GM19468 (cell line): ENCODE measurements around the gene SALL3.
"Not testable (repeated sequence)": the region's sequence is repeated elsewhere in the genome, so short reads cannot be mapped to it uniquely, and the experiment has no call there.

ENCODE experiments used
- ATAC-seq: cut with Tn5 transposase; IDR thresholded peaks from one replicate; pipeline ENCODE4 v1.9.1; 2021; ENCODE audit warnings: mild to moderate bottlenecking, moderate library complexity, moderate number of reproducible peaks; ENCODE audit not compliant: unreplicated experiment; ENCODE audit errors: extremely low read depth

The SALL3 gene

DNA sequence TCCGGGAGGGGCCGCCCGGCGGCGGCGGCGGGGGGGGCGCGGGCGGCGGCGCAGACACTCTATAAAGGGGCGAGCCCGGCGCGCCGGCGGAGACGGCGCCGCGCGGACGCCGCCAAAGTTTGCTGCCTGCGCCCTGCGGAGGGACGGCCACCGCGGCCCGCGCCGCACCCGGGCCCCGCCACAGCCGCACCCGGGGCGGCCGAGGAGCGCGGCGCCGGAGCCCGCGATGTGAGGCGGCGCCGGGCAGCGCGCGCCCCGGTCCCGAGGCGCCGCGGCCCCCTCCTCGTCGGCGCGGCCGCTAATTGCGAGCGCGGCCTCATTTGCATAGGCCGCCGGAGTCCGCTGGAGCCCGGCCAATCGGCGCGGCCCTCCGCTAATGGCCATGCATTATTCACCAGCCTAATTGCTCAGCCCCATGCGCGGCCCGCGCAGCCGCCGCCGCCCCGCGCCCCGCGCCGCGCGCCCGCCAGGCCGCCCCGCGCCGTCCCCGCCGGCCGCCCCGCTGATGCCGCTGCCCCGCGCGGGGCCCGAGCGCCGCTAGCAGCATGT is at the start of gene SALL3:
Gene SALL3 (plus strand): TSS at position 89 of the 549 bp plus-strand sequence. CDS start 457 bp downstream, at position 546.
- no peak for ATAC-seq

- ATAC-seq, result no peak
Measured at GRCh38 chr18:78932281-78932680, 47.3 kb upstream of the SALL3 start.

DNA sequence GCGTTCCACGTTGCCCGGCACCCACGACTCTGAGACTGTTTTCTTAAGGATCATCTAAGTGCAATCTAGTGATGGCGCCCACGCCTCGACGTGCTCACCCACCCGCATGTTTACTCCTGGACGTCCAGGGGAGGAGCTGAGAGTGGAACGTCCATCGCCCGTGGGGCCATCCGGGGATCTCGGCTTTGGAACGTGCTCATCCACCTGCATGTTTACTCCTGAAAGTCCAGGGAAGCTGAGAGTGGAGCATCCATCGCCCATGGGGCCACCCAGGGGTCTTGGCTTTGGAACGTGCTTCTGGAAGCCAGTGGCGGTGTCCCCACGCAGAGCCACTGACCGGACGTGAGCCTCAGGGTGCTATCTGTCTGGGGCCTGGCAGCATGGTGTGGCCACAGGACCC is 45.6 kb upstream of the SALL3 start:
- no peak for ATAC-seq

DNA sequence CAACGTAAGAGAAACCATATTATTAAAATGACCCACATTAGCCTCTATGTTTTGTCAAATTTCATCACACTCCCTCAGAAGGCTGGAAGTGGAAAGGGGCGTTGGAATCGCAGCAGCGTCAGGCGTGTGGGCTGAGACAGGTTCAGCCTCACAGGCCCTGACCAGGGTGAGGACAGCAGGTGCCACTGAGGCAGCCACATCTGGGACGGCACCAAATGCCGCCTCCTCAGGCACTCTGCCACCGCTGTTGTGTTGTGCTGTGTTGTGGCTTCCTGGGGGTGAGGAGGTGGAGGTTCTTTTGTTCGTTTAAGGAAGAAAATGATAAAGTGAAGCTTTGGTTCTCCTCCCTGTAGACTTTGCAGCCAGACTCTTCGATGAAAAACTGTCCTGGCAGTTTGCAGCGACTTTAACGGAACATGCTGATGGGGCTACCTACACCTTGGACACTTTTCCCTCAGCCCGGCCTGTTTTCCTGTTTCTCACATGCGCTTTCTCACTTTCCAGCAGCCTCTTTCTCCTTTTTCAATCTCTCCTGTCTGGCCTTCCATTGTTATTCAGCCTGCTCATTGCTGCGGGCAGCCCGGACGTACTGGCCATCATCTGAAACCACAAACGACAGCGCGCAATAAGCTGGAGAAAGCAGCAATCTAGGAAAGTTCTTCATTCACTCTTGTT is 44.9 kb upstream of the SALL3 start:
- no peak for ATAC-seq

GRCh38 chr18:78935406-78935805 is 44.2 kb upstream of the SALL3 start:
- ATAC-seq, result no peak

GRCh38 chr18:78936251-78937005 is 43.2 kb upstream of the SALL3 start:
- no peak for ATAC-seq

- no peak for ATAC-seq
Measured at GRCh38 chr18:78937166-78937565, 42.5 kb upstream of the SALL3 start.

DNA sequence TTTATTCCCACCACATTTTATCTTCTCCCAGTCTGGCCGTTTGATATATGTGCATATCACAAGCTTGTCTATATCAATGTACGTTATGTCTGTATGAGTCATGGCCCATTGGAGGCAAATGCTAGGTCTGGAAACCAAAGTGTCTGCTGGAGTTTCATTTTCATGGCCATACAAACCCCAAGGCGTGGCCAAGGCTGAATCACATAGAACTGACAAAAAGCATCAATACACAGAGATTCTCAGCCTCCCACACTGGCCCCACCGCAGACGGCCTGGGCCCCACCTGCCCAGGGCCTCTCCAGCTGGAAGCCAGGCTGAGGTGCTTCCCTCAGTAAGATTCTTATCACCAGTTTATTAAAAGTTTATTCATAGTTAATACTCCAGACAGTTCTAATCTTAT is 40.5 kb upstream of the SALL3 start:
- no peak for ATAC-seq

DNA sequence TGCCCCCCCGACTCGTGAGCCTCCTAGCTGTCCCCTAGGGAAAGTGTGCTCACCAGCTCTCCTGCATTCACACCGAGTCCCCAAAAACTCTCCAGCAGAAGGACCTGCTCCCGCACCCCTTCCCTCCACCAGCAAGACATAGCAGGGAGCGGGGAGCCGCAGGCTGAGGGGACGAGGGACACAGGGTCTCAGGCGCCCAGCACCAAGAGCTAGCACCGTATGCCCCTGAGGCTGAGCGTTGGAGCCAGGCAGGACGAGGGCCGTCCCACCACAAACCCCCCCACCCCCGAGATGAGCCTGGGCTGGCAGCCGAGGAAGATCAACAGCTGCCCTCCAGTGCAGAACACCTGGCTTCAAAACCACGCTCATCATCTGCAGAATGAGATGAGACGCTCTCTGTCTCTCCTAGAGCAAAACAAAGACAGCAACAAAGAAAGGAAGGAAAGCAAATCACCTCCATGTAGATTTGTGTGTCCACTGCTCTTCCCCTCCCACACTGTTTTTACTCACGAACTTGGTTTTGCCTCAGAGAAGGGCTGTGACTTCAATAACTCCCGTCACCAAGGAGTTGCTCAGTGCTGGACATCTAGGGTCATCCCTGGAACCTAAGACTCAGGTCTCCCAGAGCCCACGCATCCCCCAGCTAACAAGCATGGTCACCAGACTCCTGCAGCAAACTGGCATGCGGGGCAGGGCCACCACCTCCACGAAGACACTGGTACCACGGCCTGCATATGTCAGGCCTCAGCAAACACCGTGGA is 39.7 kb upstream of the SALL3 start:
- ATAC-seq, result no peak

DNA sequence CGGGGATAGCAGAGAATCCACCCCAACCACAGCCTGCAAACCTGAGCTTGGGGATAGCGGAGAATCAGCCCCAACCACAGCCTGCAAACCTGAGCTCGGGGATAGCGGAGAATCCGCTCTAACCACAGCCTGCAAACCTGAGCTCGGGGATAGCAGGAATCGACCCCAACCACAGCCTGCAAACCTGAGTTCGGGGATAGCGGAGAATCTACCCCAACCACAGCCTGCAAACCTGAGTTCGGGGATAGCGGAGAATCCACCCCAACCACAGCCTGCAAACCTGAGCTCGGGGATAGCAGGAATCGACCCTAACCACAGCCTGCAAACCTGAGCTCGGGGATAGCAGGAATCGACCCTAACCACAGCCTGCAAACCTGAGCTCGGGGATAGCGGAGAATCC is 37.4 kb upstream of the SALL3 start:
- ATAC-seq, result not testable (repeated sequence)

DNA sequence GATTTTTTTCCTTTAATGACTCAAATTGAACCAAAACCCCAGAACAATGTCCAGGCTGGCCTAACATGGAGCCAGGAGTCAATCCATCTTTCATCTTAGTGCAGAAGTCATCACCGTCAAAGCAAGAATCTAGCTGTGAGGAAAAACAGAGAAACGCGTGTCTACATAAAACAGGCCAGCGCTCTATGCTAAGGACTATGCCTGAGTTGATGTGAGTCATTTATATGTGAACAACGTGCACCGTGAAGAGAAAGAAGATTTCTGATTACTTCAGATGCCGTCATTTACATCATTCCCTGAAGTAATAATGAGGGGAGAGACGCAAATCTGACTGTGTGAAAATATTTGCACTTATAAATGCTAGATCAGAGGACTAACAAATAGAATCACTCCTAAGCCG is 34.0 kb upstream of the SALL3 start:
- no peak for ATAC-seq

DNA sequence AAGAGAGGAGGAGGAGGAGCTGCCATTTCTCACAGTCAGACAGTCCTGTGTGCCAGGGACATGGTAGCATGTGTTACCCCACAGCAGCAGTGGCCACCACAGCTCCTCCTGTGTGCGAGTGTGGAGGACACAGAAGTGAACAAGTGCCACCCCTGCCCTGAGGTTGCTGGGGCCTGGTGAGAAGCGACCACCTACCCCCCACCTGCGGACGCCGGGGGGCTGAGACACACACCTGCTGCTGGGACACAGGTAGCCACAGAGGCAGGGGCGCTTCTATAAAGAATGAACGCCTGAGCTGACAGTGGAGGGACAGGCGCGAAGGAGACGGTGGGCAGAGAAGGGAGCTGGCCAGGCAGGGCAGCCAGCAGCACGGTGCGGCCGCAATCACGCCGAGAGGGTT is 32.3 kb upstream of the SALL3 start:
- ATAC-seq, result no peak

DNA sequence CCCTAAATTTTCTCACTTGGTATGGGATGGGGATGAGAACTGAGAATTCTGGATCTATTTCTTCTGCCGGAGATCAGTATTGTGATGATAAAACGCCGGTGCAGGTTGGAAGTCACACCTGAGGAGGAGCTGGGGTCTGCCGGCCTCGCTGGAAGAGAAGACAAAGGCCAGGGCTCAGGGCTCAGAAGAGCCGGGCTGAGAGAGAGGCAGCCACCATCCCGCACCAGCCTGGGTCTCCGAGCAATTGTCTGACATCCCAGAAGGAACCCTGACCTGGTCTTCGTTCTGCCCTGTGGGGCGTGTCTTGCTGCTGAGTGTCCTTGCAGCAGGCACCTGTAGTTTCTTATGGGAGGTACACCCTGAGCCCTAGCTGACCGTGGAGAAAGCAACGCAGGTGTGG is 31.4 kb upstream of the SALL3 start:
- ATAC-seq, result no peak

DNA sequence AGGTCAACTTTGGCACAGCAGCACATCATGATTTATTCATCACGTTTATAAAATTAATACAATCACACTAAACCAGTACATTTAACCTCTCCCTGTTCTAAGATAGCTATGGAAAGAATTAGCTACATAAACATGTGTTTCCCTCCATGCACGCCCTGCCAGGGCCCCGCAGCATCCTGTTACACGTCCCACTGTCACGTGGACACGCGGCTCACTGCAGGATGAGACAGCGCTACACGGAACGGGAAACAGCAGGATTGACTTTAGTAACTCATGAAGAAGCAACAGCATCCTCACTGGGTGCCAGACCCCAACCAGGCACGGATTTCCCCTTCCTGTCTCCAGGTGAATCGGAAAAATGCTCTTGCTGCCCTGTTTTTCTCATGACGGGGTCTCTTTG is 30.9 kb upstream of the SALL3 start:
- ATAC-seq, result no peak

- no peak for ATAC-seq
Measured at GRCh38 chr18:78949216-78949615, 30.4 kb upstream of the SALL3 start.

- ATAC-seq, result no peak
Measured at GRCh38 chr18:78950386-78950785, 29.2 kb upstream of the SALL3 start.

DNA sequence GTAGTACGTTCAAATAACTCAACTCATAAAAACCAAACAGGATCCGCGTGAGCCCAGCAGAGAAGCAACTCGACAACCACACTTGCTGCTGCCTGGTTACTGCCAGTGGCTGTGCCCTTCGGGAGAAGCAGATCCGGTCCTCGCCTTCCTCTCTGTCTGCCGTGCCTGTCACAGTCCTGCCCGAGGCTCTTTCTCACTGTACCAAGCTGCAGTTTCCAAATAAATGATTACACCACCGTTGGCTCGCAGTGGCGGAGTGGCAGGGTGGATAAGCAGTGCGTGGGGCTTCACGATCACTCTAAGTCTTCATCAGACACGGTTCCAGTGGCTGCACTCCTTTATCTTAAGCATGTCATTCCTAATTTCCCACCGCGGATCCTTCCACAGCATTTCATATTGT is 26.1 kb upstream of the SALL3 start:
- ATAC-seq, result no peak

GRCh38 chr18:78955051-78955450 is 24.6 kb upstream of the SALL3 start:
- no peak for ATAC-seq

GRCh38 chr18:78957140-78957539 is 22.5 kb upstream of the SALL3 start:
- ATAC-seq, result no peak

DNA sequence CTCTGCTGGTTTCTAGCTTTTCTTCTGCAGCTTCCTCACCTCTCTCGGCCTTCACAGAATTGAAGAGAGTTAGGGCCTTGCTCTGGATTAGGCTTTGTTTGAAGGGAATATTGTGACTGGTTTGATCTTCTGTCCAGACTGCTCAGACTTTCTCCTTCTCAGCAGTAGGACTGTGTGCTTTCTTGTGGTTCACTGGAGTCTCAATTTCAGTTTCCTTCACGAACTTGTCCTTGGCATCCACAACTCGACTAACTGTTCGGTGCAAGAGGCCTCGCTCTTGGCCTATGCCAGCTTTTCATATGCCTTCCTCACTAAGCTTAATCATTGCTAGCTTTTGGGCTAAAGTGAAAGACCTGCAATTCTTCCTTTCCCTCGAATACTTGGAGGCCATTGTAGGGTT is 18.9 kb upstream of the SALL3 start:
- ATAC-seq, result no peak

DNA sequence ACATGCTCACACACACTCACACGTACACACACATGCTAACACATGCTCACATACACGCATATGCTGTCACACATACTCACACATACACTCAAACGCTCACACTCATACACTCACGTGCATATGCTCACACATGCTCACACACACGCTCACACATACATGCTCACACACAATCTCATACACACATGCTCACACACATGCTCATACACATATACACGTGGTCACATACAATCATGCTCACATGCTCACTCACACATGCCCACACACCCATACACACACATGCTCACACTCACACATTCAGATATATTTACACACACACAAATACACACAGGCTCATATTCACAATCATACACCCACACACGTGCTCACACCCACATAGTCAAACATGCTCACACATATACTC is 17.5 kb upstream of the SALL3 start:
- no peak for ATAC-seq
